GM19467 (cell line): ENCODE measurements around the gene KIAA2012.
A peak's percentile ranks its signal among the peaks of the same experiment; 100 is the strongest.

ENCODE experiments used
- ATAC-seq: cut with Tn5 transposase; IDR thresholded peaks from one replicate; pipeline ENCODE4 v1.9.1; 2021; ENCODE audit warnings: mild to moderate bottlenecking, moderate library complexity; ENCODE audit not compliant: unreplicated experiment

Gene KIAA2012

GRCh38 chr2:202072737-202073401 lies at the start of gene KIAA2012:
Gene KIAA2012 (plus strand): TSS chr2:202073255. CDS start chr2:202073628, 373 bp downstream.
- no peak for ATAC-seq

DNA sequence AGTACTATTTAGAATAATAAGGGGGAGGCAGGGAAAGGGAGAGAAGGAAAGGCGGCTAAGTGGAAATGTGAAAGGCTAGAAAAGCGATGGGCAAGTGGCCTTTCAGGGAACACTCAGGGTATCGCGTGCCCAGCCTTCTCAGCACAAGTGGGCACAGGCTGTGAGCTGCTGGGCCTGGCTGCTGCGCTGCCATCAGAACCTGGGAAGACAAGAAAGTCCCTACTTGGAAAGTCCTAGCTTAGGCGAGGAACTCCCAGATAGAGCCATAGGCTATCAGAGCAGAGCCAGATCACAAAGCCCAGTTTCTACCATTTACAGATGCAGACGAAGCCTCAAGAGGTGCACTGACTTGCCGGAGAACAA lies 49.2 kb upstream of the KIAA2012 start:
- no peak for ATAC-seq

GRCh38 chr2:202024871-202025270 lies 48.2 kb upstream of the KIAA2012 start:
- ATAC-seq: no peak

- ATAC-seq: no peak
These were observed 47.2 kb upstream of the KIAA2012 start for GRCh38 chr2:202025816-202026215.

GRCh38 chr2:202026507-202026906 lies 46.5 kb upstream of the KIAA2012 start:
- no peak for ATAC-seq

- no peak for ATAC-seq
These were observed 42.4 kb upstream of the KIAA2012 start for GRCh38 chr2:202030691-202031090.

- no peak for ATAC-seq
These were observed 41.7 kb upstream of the KIAA2012 start for GRCh38 chr2:202031246-202031951.

DNA sequence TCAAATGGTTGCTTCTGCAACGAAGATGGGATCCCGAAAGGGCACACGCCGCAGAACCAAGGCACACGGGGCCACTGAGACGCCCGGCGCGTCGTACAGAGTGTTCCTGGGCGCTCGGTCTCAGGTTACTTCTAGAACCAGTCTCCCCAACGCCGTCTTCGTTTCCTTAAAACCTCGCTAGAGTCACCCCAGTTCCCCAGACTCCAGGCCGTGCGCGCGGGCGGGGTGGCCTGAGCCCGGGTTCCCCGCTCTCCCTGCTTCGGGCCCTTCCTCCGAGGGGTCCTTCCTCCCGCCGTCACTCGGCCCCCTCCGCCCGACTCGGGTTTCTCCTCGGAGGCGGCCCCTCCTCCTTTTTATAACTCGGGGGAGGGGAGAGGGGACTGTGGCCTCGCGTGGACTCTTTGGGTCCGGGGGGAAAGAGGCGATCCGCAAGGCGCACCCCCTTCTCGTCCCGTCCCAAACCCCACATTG lies 40.2 kb upstream of the KIAA2012 start:
- peak; percentile 7 for ATAC-seq

- peak; percentile 72 for ATAC-seq
These were observed 39.5 kb upstream of the KIAA2012 start, which contains the start of gene FZD7 for GRCh38 chr2:202033317-202034248. Gene FZD7 (plus strand): TSS chr2:202033855. CDS start chr2:202034648, 793 bp downstream.

- ATAC-seq: peak; percentile 8
These were observed 38.6 kb upstream of the KIAA2012 start for GRCh38 chr2:202034249-202035088.

DNA sequence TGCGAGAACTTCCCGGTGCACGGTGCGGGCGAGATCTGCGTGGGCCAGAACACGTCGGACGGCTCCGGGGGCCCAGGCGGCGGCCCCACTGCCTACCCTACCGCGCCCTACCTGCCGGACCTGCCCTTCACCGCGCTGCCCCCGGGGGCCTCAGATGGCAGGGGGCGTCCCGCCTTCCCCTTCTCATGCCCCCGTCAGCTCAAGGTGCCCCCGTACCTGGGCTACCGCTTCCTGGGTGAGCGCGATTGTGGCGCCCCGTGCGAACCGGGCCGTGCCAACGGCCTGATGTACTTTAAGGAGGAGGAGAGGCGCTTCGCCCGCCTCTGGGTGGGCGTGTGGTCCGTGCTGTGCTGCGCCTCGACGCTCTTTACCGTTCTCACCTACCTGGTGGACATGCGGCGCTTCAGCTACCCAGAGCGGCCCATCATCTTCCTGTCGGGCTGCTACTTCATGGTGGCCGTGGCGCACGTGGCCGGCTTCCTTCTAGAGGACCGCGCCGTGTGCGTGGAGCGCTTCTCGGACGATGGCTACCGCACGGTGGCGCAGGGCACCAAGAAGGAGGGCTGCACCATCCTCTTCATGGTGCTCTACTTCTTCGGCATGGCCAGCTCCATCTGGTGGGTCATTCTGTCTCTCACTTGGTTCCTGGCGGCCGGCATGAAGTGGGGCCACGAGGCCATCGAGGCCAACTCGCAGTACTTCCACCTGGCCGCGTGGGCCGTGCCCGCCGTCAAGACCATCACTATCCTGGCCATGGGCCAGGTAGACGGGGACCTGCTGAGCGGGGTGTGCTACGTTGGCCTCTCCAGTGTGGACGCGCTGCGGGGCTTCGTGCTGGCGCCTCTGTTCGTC lies 37.7 kb upstream of the KIAA2012 start:
- no peak for ATAC-seq

DNA sequence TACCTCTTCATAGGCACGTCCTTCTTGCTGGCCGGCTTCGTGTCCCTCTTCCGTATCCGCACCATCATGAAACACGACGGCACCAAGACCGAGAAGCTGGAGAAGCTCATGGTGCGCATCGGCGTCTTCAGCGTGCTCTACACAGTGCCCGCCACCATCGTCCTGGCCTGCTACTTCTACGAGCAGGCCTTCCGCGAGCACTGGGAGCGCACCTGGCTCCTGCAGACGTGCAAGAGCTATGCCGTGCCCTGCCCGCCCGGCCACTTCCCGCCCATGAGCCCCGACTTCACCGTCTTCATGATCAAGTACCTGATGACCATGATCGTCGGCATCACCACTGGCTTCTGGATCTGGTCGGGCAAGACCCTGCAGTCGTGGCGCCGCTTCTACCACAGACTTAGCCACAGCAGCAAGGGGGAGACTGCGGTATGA lies 37.1 kb upstream of the KIAA2012 start:
- no peak for ATAC-seq

GRCh38 chr2:202036601-202037037 lies 36.4 kb upstream of the KIAA2012 start:
- ATAC-seq: no peak

DNA sequence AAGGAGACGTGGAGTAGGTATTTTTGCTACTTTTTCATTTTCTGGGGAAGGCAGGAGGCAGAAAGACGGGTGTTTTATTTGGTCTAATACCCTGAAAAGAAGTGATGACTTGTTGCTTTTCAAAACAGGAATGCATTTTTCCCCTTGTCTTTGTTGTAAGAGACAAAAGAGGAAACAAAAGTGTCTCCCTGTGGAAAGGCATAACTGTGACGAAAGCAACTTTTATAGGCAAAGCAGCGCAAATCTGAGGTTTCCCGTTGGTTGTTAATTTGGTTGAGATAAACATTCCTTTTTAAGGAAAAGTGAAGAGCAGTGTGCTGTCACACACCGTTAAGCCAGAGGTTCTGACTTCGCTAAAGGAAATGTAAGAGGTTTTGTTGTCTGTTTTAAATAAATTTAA lies 36.0 kb upstream of the KIAA2012 start:
- ATAC-seq: no peak

DNA sequence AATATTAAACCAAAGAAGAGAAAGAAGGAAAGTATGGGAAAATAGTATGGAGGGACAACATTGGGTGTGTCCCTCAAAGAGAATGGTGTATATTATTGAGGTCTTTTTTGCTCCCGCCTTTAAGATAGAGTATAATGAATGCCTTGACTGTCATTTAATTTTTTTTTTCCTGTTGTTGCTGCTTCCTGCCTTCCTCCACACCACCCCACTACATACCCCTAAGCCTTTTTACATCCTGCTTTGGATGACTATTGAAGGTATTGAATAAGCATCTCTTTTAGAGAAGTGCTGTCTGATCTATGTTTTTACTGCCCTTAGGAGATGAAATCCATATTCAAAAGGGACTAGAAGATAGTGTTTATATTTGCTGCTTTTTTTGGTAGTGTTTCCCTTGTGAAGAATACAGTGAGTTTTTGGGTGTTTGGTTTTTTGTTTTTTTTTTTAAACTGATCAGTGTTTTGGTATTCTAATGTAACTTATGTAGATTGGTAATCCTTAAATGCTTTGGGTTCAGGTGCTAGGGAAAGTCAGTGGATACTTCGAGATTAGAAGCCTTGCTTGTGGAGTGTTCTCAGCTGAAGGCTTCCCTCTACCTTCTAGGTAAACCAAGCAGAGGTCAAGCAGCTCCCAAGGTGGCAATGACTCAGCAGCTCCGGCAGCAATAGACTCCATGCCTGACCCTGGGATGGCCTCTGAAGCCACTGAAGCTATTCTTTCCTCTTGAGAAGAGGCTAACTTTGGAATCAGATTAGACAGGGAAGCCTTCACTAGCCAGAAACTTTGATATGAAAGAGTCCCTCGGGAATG lies 34.4 kb upstream of the KIAA2012 start:
- no peak for ATAC-seq

GRCh38 chr2:202039278-202040078 lies 33.6 kb upstream of the KIAA2012 start:
- no peak for ATAC-seq

- ATAC-seq: no peak
These were observed 32.8 kb upstream of the KIAA2012 start for GRCh38 chr2:202040079-202040844.
